H9 (cell line): Measurements from ENCODE around the gene ANXA2. TPM values are rescaled to one million over a fixed set of nuclear protein-coding genes. Genes with fewer than 3 reads are reported as not detected.

Experiments used
- DNase-seq: peaks from one replicate; pipeline ENCODE4 v3.0.0-alpha.2; 2017
- H2AFZ ChIP-seq: one replicate; pipeline ENCODE4 v1.6.1; 2013; ENCODE audit warnings: mild to moderate bottlenecking, low read length, control low read depth, moderate library complexity
- H2AK5ac ChIP-seq: 2 replicates; pipeline ENCODE4 v1.6.1; 2013; ENCODE audit warnings: low read length, control low read depth, mixed read lengths; ENCODE audit not compliant: insufficient read length
- H2BK120ac ChIP-seq: one replicate; pipeline ENCODE4 v1.6.1; 2013; ENCODE audit warnings: low read depth, mild to moderate bottlenecking, low read length, control low read depth, inconsistent platforms; ENCODE audit not compliant: poor library complexity, severe bottlenecking
- H2BK12ac ChIP-seq: 2 replicates; pipeline ENCODE4 v1.6.1; 2013; ENCODE audit warnings: low read length, control low read depth, mixed read lengths, low read depth; ENCODE audit not compliant: insufficient read length
- H2BK15ac ChIP-seq: 2 replicates; pipeline ENCODE4 v1.6.1; 2013; ENCODE audit warnings: low read depth, low read length, control low read depth
- H2BK20ac ChIP-seq: one replicate; pipeline ENCODE4 v1.6.1; 2013; ENCODE audit warnings: low read depth, mild to moderate bottlenecking, low read length, control low read depth, inconsistent platforms; ENCODE audit not compliant: poor library complexity, severe bottlenecking
- H2BK5ac ChIP-seq: 2 replicates; pipeline ENCODE4 v1.6.1; 2013; ENCODE audit warnings: low read length, control low read depth, mixed read lengths; ENCODE audit not compliant: insufficient read length
- H3K14ac ChIP-seq: 2 replicates; pipeline ENCODE4 v1.6.1; 2013; ENCODE audit warnings: low read length, control low read depth; ENCODE audit not compliant: insufficient read depth
- H3K18ac ChIP-seq: 2 replicates; pipeline ENCODE4 v1.6.1; 2013; ENCODE audit warnings: low read depth, mild to moderate bottlenecking, mixed read lengths, low read length, control low read depth; ENCODE audit not compliant: insufficient read length
- H3K23ac ChIP-seq: 2 replicates; pipeline ENCODE4 v1.6.1; 2013; ENCODE audit warnings: low read length, control low read depth, mixed read lengths, low read depth; ENCODE audit not compliant: insufficient read length
- H3K23me2 ChIP-seq: 2 replicates; pipeline ENCODE4 v1.6.1; 2013; ENCODE audit warnings: low read depth, mild to moderate bottlenecking, mixed read lengths, low read length, control low read depth; ENCODE audit not compliant: insufficient read length, poor library complexity, severe bottlenecking
- H3K27ac ChIP-seq: 2 replicates; pipeline ENCODE4 v1.5.1; 2013; ENCODE audit warnings: low read length, control low read depth, mixed read lengths, low read depth; ENCODE audit not compliant: insufficient read length
- H3K27me3 ChIP-seq: 2 replicates; pipeline ENCODE4 v1.6.1; 2013; ENCODE audit warnings: low read length, control low read depth, inconsistent platforms; ENCODE audit not compliant: insufficient read depth
- H3K4ac ChIP-seq: 2 replicates; pipeline ENCODE4 v1.6.1; 2013; ENCODE audit warnings: low read depth, mild to moderate bottlenecking, control low read depth, inconsistent platforms, low read length, moderate library complexity
- H3K4me1 ChIP-seq: 2 replicates; pipeline ENCODE4 v1.6.1; 2013; ENCODE audit warnings: low read length, control low read depth, inconsistent platforms; ENCODE audit not compliant: insufficient read depth
- H3K4me2 ChIP-seq: 2 replicates; pipeline ENCODE4 v1.6.1; 2013; ENCODE audit warnings: low read length, control low read depth, mixed read lengths; ENCODE audit not compliant: insufficient read length, insufficient read depth
- H3K56ac ChIP-seq: 2 replicates; pipeline ENCODE4 v1.6.1; 2013; ENCODE audit warnings: low read depth, mild to moderate bottlenecking, mixed read lengths, low read length, control low read depth; ENCODE audit not compliant: insufficient read length
- H3K79me1 ChIP-seq: 2 replicates; pipeline ENCODE4 v1.6.1; 2013; ENCODE audit warnings: low read depth, mild to moderate bottlenecking, moderate library complexity, low read length, control low read depth, inconsistent platforms; ENCODE audit not compliant: insufficient read depth, poor library complexity, severe bottlenecking
- H3K79me2 ChIP-seq: 2 replicates; pipeline ENCODE4 v1.6.1; 2013; ENCODE audit warnings: low read length, control low read depth, inconsistent platforms; ENCODE audit not compliant: insufficient read depth
- H3K9ac ChIP-seq: 2 replicates; pipeline ENCODE4 v1.6.1; 2013; ENCODE audit warnings: low read length, control low read depth, mixed read lengths; ENCODE audit not compliant: insufficient read length; ENCODE audit errors: extremely low read depth
- H3K9me3 ChIP-seq: one replicate; pipeline ENCODE4 v1.6.1; 2013; ENCODE audit warnings: low read depth, low read length, inconsistent platforms; ENCODE audit not compliant: control insufficient read depth
- H3T11ph ChIP-seq: one replicate; pipeline ENCODE4 v1.6.1; 2013; ENCODE audit warnings: mild to moderate bottlenecking, low read length, control low read depth, inconsistent platforms
- H4K20me1 ChIP-seq: one replicate; pipeline ENCODE4 v1.6.1; 2013; ENCODE audit not compliant: control insufficient read depth, insufficient read length, insufficient read depth
- H4K5ac ChIP-seq: 2 replicates; pipeline ENCODE4 v1.6.1; 2013; ENCODE audit warnings: low read depth, mild to moderate bottlenecking, mixed read lengths, low read length, control low read depth; ENCODE audit not compliant: insufficient read length
- H4K8ac ChIP-seq: replicated peaks from 2 replicates; pipeline ENCODE4 v1.6.1; 2013; ENCODE audit warnings: low read length, control low read depth, mixed read lengths, low read depth; ENCODE audit not compliant: insufficient read length
- H4K91ac ChIP-seq: 2 replicates; pipeline ENCODE4 v1.6.1; 2013; ENCODE audit warnings: low read depth, mild to moderate bottlenecking, moderate library complexity, mixed read lengths, low read length, control low read depth; ENCODE audit not compliant: insufficient read length
- H3K27ac Mint-ChIP-seq, 3 experiments: 2 replicates in 2 of 3; 3 replicates in 1 of 3; pipeline ENCODE4 v1.8.0; 2020 to 2021; ENCODE audit warnings: mixed read lengths in 3 of 3, mild to moderate bottlenecking in 1 of 3, moderate library complexity in 1 of 3
- H3K27me3 Mint-ChIP-seq: 2 replicates; pipeline ENCODE4 v1.8.0; 2021; ENCODE audit warnings: low read depth, mild to moderate bottlenecking, moderate library complexity, mixed read lengths
- H3K36me3 Mint-ChIP-seq, 3 experiments: 2 replicates in 2 of 3; 3 replicates in 1 of 3; pipeline ENCODE4 v1.8.0; 2020 to 2021; ENCODE audit warnings: low read depth in 3 of 3, mixed read lengths in 3 of 3; ENCODE audit not compliant: insufficient read depth in 1 of 3
- H3K4me1 Mint-ChIP-seq, 2 experiments: 2 replicates each; pipeline ENCODE4 v1.8.0; 2020; ENCODE audit warnings: mixed read lengths in 2 of 2
- H3K4me3 Mint-ChIP-seq, 2 experiments: 2 replicates in 1 of 2; 3 replicates in 1 of 2; pipeline ENCODE4 v1.8.0; 2020 to 2021; ENCODE audit warnings: mild to moderate bottlenecking in 2 of 2, mixed read lengths in 2 of 2, moderate library complexity in 1 of 2
- H3K9me3 Mint-ChIP-seq, 2 experiments: 2 replicates in 1 of 2; 3 replicates in 1 of 2; pipeline ENCODE4 v1.8.0; 2020; ENCODE audit warnings: mild to moderate bottlenecking in 2 of 2, mixed read lengths in 2 of 2, moderate library complexity in 1 of 2
- WGBS: extraction: QIAGEN DNeasy Blood & Tissue Kit; methylation state at CpG from one replicate; pipeline ENCODE4 v1.1.7; 2013; ENCODE audit warnings: missing lambda C conversion rate, low lambda C conversion rate, mixed read lengths; ENCODE audit not compliant: insufficient read length; ENCODE audit errors: extremely low coverage; 5-methylcytosine and 5-hydroxymethylcytosine counted together
- total RNA-seq: library from RNA; stranded (reverse); gene quantifications from 2 replicates; pipeline ENCODE4 v1.2.1, GENCODE V29; 2021
- TF ChIP-seq, protein P1 (sequence below): fragments of 200-600 bp; sonication (generic); conservative IDR thresholded peaks from 3 replicates; pipeline ENCODE4 v1.8.0; 2021; ENCODE audit warnings: antibody characterized with exemption, mild to moderate bottlenecking

ANXA2 gene
- total RNA-seq, 1 experiment from 2014 or later: 126 TPM

DNA sequence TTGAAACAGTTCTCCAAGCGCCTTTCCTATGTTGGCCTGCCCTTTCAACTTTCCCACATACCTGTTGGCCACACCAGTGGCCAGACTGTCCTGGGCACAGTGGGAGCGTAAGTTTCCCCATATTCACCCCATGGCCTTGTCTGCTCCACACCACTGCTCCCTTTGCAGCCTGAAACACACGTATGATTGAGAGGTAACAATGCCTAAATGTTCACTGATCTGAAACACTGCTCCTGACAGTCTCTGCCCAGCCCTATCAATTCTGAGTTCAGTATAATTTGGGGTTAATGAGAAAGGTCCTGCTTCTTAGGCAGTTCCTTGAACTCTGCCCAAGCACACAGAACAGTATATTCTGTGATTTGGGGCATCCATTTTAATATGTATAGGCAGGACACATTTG, 52.2 kb downstream of the ANXA2 start:
- H3K14ac ChIP-seq: no peak overlapping the region
- H2BK5ac ChIP-seq: no peak overlapping the region
- no peak overlapping the region for H3K4me3 Mint-ChIP-seq
- H3K27ac Mint-ChIP-seq: no peak overlapping the region; a peak in 1 of 7 replicates
- H3K79me1 ChIP-seq: no peaks in the 10 kb centered on the region
- H2BK120ac ChIP-seq: no peak overlapping the region
- H3K4ac ChIP-seq: no peak overlapping the region
- no peaks in the 10 kb centered on the region for H3K9me3 ChIP-seq
- H3K27me3 ChIP-seq: no peaks in the 10 kb centered on the region
- no peak overlapping the region for H2BK15ac ChIP-seq
- no peaks in the 10 kb centered on the region for H3K23me2 ChIP-seq
- H3K56ac ChIP-seq: no peak overlapping the region
- no peak overlapping the region for H3K9ac ChIP-seq
- no peak overlapping the region for H4K91ac ChIP-seq
- no peak overlapping the region for H3T11ph ChIP-seq
- peaks cover 0 to 3% of the 10 kb centered on the region in 2 experiments; a peak in 1 of 5 replicates for H3K9me3 Mint-ChIP-seq
- no CpG with 5 or more reads among the region's 3 CpGs for WGBS
- H3K79me2 ChIP-seq: no peaks in the 10 kb centered on the region
- no peaks in the 10 kb centered on the region for H4K20me1 ChIP-seq
- TF ChIP-seq, protein P1, sequence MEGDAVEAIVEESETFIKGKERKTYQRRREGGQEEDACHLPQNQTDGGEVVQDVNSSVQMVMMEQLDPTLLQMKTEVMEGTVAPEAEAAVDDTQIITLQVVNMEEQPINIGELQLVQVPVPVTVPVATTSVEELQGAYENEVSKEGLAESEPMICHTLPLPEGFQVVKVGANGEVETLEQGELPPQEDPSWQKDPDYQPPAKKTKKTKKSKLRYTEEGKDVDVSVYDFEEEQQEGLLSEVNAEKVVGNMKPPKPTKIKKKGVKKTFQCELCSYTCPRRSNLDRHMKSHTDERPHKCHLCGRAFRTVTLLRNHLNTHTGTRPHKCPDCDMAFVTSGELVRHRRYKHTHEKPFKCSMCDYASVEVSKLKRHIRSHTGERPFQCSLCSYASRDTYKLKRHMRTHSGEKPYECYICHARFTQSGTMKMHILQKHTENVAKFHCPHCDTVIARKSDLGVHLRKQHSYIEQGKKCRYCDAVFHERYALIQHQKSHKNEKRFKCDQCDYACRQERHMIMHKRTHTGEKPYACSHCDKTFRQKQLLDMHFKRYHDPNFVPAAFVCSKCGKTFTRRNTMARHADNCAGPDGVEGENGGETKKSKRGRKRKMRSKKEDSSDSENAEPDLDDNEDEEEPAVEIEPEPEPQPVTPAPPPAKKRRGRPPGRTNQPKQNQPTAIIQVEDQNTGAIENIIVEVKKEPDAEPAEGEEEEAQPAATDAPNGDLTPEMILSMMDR: no peak
- H3K4me1 ChIP-seq: peaks cover 3% of the 10 kb centered on the region; the same call in 1 of the 2 replicates
- no peak for DNase-seq
- no peak overlapping the region for H3K18ac ChIP-seq
- H2AK5ac ChIP-seq: no peak overlapping the region
- no peak overlapping the region for H4K8ac ChIP-seq
- H2AFZ ChIP-seq: no peak overlapping the region
- H3K27ac ChIP-seq: no peak overlapping the region
- H4K5ac ChIP-seq: no peak overlapping the region
- peaks cover 22 to 40% of the 10 kb centered on the region in 2 experiments for H3K4me1 Mint-ChIP-seq
- no peaks in the 10 kb centered on the region for H3K27me3 Mint-ChIP-seq
- H3K36me3 Mint-ChIP-seq: peaks cover 13 to 29% (median 22%) of the 10 kb centered on the region in 3 experiments; a peak in 6 of 7 replicates
- H2BK12ac ChIP-seq: no peak overlapping the region
- H2BK20ac ChIP-seq: no peak overlapping the region
- H3K4me2 ChIP-seq: no peak overlapping the region
- no peak overlapping the region for H3K23ac ChIP-seq
